ENCODE measurements around the gene ENPEP.
A peak's percentile ranks its signal among the peaks of the same experiment; 100 is the strongest.
"Not testable (repeated sequence)": the region's sequence is repeated elsewhere in the genome, so short reads cannot be mapped to it uniquely, and the experiment has no call there.

ENPEP gene

DNA sequence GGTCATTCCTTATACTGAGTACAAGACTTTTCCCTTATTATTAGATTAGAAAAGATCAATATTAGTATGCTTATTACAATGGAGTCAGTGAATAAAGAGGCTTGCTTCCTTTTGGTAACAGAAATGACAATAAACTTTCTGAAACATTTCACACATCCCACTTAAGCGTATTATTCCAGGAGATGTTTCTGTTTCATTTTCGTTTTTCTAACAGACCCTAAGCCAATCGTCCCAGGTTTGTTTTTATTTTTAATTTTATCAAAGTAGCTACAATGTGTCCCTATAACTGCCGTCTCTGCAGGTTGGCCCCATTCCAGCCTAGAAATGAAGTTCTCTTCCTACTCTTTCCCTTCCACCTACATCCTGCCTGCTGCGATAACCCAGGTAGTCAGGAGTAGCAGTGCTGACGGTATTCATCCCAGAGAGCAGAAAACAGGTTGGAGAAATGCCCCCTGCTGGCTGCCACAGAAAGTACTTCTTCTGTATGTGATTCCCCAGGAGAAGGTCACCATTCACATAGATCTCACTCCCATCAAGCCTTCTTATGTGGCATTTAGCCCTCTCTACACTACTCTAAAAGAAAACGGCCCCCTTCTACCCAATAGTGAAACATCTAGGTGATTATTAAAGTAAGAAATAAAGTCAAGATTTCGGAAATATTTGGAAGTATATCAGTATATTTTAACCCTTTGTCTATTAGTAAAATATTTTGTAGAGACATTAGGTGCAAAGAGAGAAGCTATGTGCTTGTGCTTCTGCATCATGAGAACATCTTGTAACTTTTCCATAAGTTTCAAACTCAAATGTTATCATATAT, 40.4 kb downstream of the ENPEP start:
- DNase-seq (ENCODE audit: low read depth in 2 of 2) = peak; percentile 51 to 63

- DNase-seq (ENCODE audit: low read depth in 2 of 2) = peak in 1 of 2 donors; percentile 13
These were observed 43.0 kb downstream of the ENPEP start for GRCh38 chr4:110518889-110519490.

DNA sequence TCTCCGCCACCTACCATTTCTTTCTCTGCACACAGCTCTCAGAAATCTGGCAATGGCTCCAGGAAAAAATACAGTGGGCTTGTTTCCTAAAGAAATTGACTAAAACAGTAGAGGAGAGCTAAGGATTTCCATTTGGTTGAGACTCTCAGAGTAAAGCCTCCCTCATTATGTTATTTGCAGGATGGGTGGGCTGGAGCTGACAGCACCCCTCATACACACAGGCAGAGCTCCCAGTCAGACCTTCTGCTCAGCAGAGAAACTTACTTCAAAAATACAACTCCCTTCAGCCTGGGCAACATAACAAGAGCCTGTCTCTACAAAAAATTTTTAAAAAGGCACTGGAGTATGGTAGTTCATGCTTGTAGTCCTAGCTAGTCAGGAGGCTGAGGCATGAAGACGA, 44.9 kb downstream of the ENPEP start:
- no peak for DNase-seq (ENCODE audit: low read depth in 2 of 2)

- no peak for DNase-seq (ENCODE audit: low read depth in 2 of 2)
These were observed 50.6 kb downstream of the ENPEP start for GRCh38 chr4:110526589-110526988.

DNA sequence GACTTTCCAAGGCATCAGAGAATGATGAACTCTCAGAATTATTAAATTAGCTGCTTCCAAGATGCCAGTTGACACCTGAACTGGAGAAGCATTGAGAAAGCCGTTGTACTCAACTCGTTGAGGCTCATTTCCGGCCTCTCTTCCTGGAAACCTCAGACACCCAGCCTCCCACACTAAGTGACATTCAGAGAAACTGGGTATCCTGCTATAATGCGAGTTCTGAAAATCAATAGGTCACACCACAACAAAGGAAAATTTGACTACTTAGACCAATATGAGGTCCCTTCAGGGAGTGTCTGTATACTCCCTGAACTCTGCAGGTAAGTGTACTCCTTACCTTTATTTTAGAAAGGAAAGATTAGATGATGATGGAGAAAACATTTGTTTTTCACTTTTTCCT, 51.2 kb downstream of the ENPEP start:
- DNase-seq (ENCODE audit: low read depth in 2 of 2) = no peak

- DNase-seq (ENCODE audit: low read depth in 2 of 2) = no peak
These were observed 57.1 kb downstream of the ENPEP start for GRCh38 chr4:110532901-110533589.

GRCh38 chr4:110533590-110533910, 57.6 kb downstream of the ENPEP start:
- no peak for DNase-seq (ENCODE audit: low read depth in 2 of 2)

DNA sequence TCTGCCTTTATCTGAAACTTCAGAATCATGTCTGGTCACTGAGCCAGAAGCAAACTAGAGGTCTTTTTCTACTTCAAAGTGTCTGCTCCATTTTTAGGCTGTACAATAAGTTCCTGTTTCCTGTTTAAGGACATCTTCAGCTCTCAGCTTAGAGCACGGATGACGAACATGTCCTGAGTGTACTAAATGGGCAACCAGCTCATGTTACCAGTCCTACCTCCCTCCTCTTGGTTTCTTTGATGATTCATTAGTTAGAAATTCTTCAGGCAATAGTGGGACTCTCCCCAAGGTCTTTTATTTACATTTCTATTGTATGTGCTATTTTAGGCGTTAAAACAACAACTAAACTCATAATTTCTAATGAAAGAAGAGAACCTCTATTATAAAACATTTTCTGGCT, 58.0 kb downstream of the ENPEP start:
- DNase-seq (ENCODE audit: low read depth in 2 of 2) = no peak

DNA sequence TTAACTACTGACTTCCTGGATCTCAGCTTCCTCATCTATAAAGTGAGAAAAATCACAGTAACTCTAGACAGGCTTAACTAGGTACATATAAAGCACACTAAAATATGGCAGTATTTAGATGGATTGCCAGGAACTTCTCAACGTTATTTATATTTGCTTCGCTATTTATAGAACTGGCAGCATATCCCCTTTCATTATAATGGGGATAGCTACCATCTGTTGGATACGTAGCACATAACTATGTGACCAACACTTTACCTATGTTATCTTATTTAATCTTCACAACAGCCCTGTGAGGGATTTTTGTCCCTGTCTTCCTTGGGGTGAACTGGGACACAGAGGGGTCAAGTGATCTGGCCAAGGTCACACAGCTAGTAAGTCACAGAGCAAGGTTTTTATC, 64.6 kb downstream of the ENPEP start:
- DNase-seq (ENCODE audit: low read depth in 2 of 2) = no peak

DNA sequence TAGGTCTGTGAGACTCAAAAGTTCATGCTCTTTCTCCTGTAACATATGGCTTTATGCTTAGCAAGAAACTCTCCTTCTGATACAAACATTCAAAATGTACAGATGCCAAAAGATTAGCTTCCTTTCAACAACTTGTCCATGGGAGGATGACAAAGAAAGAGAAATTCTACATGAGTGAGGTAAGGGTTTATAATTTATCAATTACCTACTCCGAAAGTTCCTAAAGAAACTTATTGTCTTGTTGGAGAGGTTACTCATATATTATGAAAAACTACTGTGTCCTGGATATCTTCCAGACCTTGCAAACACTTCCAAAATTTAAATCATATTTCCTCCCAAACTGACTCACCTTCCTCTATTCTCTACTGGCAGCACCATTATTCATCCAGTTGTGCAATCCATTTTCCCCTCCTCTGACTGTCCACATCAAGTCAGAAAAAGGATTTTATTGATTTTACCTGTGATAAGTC, 65.1 kb downstream of the ENPEP start:
- no peak for DNase-seq (ENCODE audit: low read depth in 2 of 2)

GRCh38 chr4:110543577-110543976, 67.6 kb downstream of the ENPEP start:
- DNase-seq (ENCODE audit: low read depth in 2 of 2) = no peak

- no peak for DNase-seq (ENCODE audit: low read depth in 2 of 2)
These were observed 68.6 kb downstream of the ENPEP start for GRCh38 chr4:110544594-110544993.

DNA sequence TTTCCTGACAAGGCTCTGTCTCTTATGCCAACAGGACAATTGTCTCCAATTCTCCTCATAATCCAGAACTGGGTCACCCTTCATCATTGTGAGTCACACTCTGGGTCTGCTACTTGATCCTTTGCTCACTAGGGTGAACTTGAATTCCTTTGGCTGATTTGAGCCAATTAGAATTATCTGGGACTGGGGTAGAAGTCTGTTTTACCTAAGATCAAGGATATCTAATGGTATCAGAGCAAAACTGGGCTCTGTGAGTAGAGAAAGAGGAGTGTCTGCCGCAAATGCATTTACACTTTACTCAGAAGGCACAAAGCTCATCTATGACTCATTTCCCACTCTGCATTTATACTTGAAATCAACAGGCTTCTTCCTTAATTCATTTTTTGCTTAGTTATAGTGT, 74.3 kb downstream of the ENPEP start:
- DNase-seq (ENCODE audit: low read depth in 2 of 2) = no peak

- no peak for DNase-seq (ENCODE audit: low read depth in 2 of 2)
These were observed 77.2 kb downstream of the ENPEP start for GRCh38 chr4:110553197-110553596.

GRCh38 chr4:110567214-110567613, 91.3 kb downstream of the ENPEP start:
- DNase-seq (ENCODE audit: low read depth in 2 of 2) = no peak

- DNase-seq (ENCODE audit: low read depth in 2 of 2) = not testable (repeated sequence)
These were observed 100.7 kb downstream of the ENPEP start for GRCh38 chr4:110576696-110577095.

- no peak for DNase-seq (ENCODE audit: low read depth in 2 of 2)
These were observed 110.3 kb downstream of the ENPEP start for GRCh38 chr4:110586131-110586850.

DNA sequence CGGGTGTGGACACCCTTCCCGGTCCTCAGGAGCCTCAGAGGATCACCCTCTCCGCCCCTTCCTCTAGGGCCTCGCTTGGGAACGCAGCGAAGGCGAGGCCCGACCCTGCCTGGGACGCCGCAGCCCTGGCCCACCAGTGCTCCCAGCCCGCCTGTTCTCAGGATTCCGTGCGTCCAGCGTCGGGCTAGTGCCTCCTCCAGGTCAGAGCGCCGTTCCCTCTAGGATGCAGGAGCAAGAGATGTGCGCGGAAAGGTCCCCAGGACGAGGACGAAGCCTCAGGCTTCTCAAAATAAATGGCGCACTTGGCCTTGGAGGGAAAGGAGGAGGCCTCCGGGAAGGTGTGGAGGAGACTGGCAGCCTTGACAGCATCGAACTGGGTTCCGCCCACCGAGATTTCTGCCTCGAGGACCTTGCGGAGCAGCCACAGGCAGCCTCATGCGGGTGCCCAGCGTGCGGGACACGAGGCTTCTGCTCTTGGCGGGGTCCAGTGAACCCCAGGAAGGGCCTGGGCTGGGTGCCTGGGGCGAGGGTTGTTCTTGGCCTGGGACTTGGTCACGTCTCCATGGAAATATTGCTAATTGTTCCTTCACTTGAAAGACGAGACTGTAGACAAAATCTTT, 111.8 kb downstream of the ENPEP start:
- DNase-seq (ENCODE audit: low read depth in 2 of 2) = no peak

DNA sequence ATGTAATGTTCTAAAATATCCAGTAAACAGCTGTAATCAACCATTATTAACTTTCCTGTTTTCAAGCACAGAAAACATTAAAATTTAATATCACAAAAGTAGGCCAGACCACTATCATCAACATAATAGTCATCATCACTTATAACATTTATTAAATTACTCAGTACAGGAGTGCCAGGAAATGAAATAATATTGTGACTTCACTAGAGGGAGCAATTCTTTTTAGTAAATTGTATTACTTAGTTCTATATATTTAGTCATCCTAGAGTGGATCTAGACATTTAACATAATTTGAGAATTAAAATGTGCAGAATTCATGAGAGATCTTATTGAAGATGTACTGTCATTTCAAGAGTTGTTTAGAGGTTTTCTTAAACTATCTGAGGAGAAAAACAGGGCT, 113.3 kb downstream of the ENPEP start:
- no peak for DNase-seq (ENCODE audit: low read depth in 2 of 2)

DNA sequence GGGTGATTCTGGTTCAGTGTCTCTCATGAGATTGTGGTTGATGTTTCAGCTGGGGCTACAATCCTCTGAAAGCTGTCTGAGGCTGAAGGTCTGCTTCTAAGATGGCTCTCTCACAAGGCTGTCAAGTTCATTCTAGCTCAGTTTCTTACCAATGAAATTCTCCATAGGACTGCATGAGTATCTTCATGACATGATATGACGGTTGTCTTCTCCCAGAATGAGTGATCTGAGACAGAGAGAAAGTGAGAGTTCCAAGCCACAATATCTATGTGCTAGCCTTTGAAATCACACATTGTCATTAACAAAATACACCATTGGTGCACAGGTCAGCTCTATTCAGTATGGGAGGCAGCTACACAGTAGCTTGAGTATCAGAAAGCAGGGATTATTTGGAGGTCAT, 119.6 kb downstream of the ENPEP start:
- no peak for DNase-seq (ENCODE audit: low read depth in 2 of 2)

DNA sequence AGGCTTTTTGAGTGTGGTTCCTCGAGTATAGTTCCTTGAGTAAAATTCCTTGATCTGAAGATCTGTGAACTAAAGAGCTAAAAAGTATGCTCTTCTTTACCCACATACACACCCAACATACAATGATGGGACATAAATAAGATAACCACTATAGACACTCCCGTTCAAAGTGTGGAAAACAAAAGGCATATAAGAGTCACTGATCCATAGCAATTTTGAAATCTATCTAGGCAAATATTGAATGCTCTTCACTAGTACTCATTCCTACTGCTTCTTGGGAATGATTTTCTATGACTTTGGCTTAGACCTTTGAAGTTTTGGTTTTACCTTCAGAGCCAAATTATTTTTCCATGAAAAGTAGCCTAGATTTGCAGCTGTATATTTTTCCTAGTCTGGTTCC, 120.5 kb downstream of the ENPEP start:
- DNase-seq (ENCODE audit: low read depth in 2 of 2) = no peak

GRCh38 chr4:110597582-110597981, 121.6 kb downstream of the ENPEP start:
- no peak for DNase-seq (ENCODE audit: low read depth in 2 of 2)

Data from activated CD4-positive, alpha-beta T cell treated with anti-CD3 and anti-CD28 coated beads for 24 hours (primary cell).